Fibroblast of the conjunctiva (primary cell): ENCODE results near the gene COX6B2.
"Not testable (repeated sequence)": the region's sequence is repeated elsewhere in the genome, so short reads cannot be mapped to it uniquely, and the experiment has no call there.

Experiments
- DNase-seq: peaks from one replicate; pipeline ENCODE4 v3.0.0-alpha.2; 2010; ENCODE audit warnings: low read depth

The COX6B2 gene

GRCh38 chr19:55354698-55355212 lies at the start of gene COX6B2:
Gene COX6B2, minus strand, starts transcription at chr19:55354719. Its CDS starts 198 bp downstream, at chr19:55354521.
- no peak for DNase-seq

GRCh38 chr19:55402509-55402908 lies 48.0 kb upstream of the COX6B2 start:
- no peak for DNase-seq

- DNase-seq: not testable (repeated sequence)
These were observed 46.9 kb upstream of the COX6B2 start for GRCh38 chr19:55401390-55401789.

GRCh38 chr19:55400281-55401087 lies 46.0 kb upstream of the COX6B2 start:
- no peak for DNase-seq

- DNase-seq: no peak
These were observed 43.8 kb upstream of the COX6B2 start for GRCh38 chr19:55398200-55398925.

- no peak for DNase-seq
These were observed 38.6 kb upstream of the COX6B2 start for GRCh38 chr19:55392820-55393761.

- no peak for DNase-seq
These were observed 37.4 kb upstream of the COX6B2 start for GRCh38 chr19:55391702-55392615.

- DNase-seq: no peak
These were observed 36.7 kb upstream of the COX6B2 start for GRCh38 chr19:55391191-55391670.

GRCh38 chr19:55390461-55390880 lies 36.0 kb upstream of the COX6B2 start:
- DNase-seq: no peak

GRCh38 chr19:55389386-55390317 lies 35.1 kb upstream of the COX6B2 start:
- DNase-seq: no peak

GRCh38 chr19:55387736-55388497 lies 33.4 kb upstream of the COX6B2 start:
- DNase-seq: no peak

GRCh38 chr19:55386493-55386971 lies 32.0 kb upstream of the COX6B2 start:
- no peak for DNase-seq

- peak; percentile 96 for DNase-seq
These were observed 31.4 kb upstream of the COX6B2 start, which contains the start of gene RPL28 for GRCh38 chr19:55385724-55386492. Gene RPL28, plus strand, starts transcription at chr19:55385932. Its CDS starts 426 bp downstream, at chr19:55386358.

GRCh38 chr19:55384920-55385723 lies 30.6 kb upstream of the COX6B2 start:
- peak; percentile 95 for DNase-seq

GRCh38 chr19:55384131-55384919 lies 29.8 kb upstream of the COX6B2 start, which contains the start of gene TMEM238:
Gene TMEM238, minus strand, starts transcription at chr19:55384292. Its CDS starts 33 bp downstream, at chr19:55384259.
- DNase-seq: no peak
